GM23338 (cell line): Measurements from ENCODE around the gene ANAPC2. TPM values are rescaled to one million over a fixed set of nuclear protein-coding genes. Genes with fewer than 3 reads are reported as not detected.

Experiments used
- ATAC-seq: fragments of 200-7000 bp; cut with Tn5 transposase; 3 replicates; pipeline ENCODE4 v1.9.1; 2020
- DNase-seq: peaks from one replicate; pipeline ENCODE4 v3.0.0-alpha.2; 2015; ENCODE audit warnings: low spot score
- H2AFZ ChIP-seq: fragments of 200-600 bp; sonication (generic); 2 replicates; pipeline ENCODE4 v1.8.0; 2016; ENCODE audit warnings: antibody characterized with exemption, mild to moderate bottlenecking, moderate library complexity
- H3F3A ChIP-seq: fragments of 200-600 bp; sonication (generic); replicated peaks from 2 replicates; pipeline ENCODE4 v1.8.0; 2017; ENCODE audit warnings: antibody characterized with exemption, mixed run types, low read depth
- H3K27ac ChIP-seq: fragments of 200-600 bp; sonication (generic); 2 replicates; pipeline ENCODE4 v1.6.1; 2016; ENCODE audit warnings: low read depth
- H3K27me3 ChIP-seq: fragments of 200-600 bp; sonication (generic); 2 replicates; pipeline ENCODE4 v1.8.0; 2016; ENCODE audit warnings: mild to moderate bottlenecking, mixed run types, moderate library complexity; ENCODE audit not compliant: insufficient read depth
- H3K36me3 ChIP-seq: fragments of 200-600 bp; sonication (generic); 2 replicates; pipeline ENCODE4 v1.8.0; 2016; ENCODE audit warnings: mild to moderate bottlenecking; ENCODE audit not compliant: insufficient read depth
- H3K4me1 ChIP-seq: fragments of 200-600 bp; sonication (generic); 2 replicates; pipeline ENCODE4 v1.8.0; 2016; ENCODE audit warnings: mild to moderate bottlenecking, moderate library complexity; ENCODE audit not compliant: insufficient read depth
- H3K4me2 ChIP-seq: fragments of 200-600 bp; sonication (generic); 2 replicates; pipeline ENCODE4 v1.7.1; 2017; ENCODE audit warnings: mixed run types
- H3K4me3 ChIP-seq: fragments of 200-600 bp; sonication (generic); 2 replicates; pipeline ENCODE4 v1.6.1; 2016; ENCODE audit warnings: mixed run types
- H3K79me2 ChIP-seq: fragments of 200-600 bp; sonication (generic); replicated peaks from 2 replicates; pipeline ENCODE4 v1.8.0; 2017; ENCODE audit warnings: mild to moderate bottlenecking; ENCODE audit not compliant: insufficient read depth
- H3K9me2 ChIP-seq: fragments of 200-600 bp; sonication (generic); 2 replicates; pipeline ENCODE4 v1.8.0; 2017; ENCODE audit not compliant: insufficient read depth
- H4K20me1 ChIP-seq: fragments of 200-600 bp; sonication (generic); replicated peaks from 2 replicates; pipeline ENCODE4 v1.8.0; 2017; ENCODE audit warnings: mild to moderate bottlenecking; ENCODE audit not compliant: insufficient read depth
- H3K27ac Mint-ChIP-seq: 2 replicates; pipeline ENCODE4 v1.8.0; 2020; ENCODE audit warnings: inconsistent platforms, mild to moderate bottlenecking, moderate library complexity, mixed read lengths
- H3K27me3 Mint-ChIP-seq: 3 replicates; pipeline ENCODE4 v1.8.0; 2022; ENCODE audit warnings: low read depth, mild to moderate bottlenecking, moderate library complexity, mixed read lengths, inconsistent platforms; ENCODE audit not compliant: insufficient read depth, poor library complexity
- H3K36me3 Mint-ChIP-seq: 3 replicates; pipeline ENCODE4 v1.8.0; 2021; ENCODE audit warnings: low read depth, mild to moderate bottlenecking, inconsistent platforms, moderate library complexity, mixed read lengths
- H3K4me1 Mint-ChIP-seq: 3 replicates; pipeline ENCODE4 v1.8.0; 2020; ENCODE audit warnings: mild to moderate bottlenecking, inconsistent platforms, mixed read lengths
- H3K4me3 Mint-ChIP-seq: 3 replicates; pipeline ENCODE4 v1.8.0; 2021; ENCODE audit warnings: moderate library complexity, mild to moderate bottlenecking, inconsistent platforms, mixed read lengths
- H3K9me3 Mint-ChIP-seq: 3 replicates; pipeline ENCODE4 v1.8.0; 2020; ENCODE audit warnings: moderate library complexity, mild to moderate bottlenecking, inconsistent platforms, mixed read lengths
- CTCF ChIP-seq, 2 experiments: fragments of 200-600 bp in 1 of 2; sonication (generic) in 1 of 2; conservative IDR thresholded peaks; 2 replicates each; pipeline versions ENCODE4 v1.5.1 to v1.6.1; 2016 to 2017; ENCODE audit warnings: antibody characterized with exemption in 2 of 2, low read depth in 2 of 2, mild to moderate bottlenecking in 2 of 2, moderate library complexity in 1 of 2
- ETS1 ChIP-seq: IDR thresholded peaks from 2 replicates; pipeline ENCODE4 v1.6.1; 2016; ENCODE audit warnings: antibody characterized with exemption
- EZH2phosphoT487 ChIP-seq: fragments of 200-600 bp; sonication (generic); IDR thresholded peaks from one replicate; pipeline ENCODE4 v1.8.1; 2018; ENCODE audit warnings: antibody characterized with exemption; ENCODE audit not compliant: unreplicated experiment
- POLR2AphosphoS5 ChIP-seq: IDR thresholded peaks from 2 replicates; pipeline ENCODE4 v1.6.1; 2016; ENCODE audit warnings: antibody characterized with exemption, low read depth
- REST ChIP-seq: IDR thresholded peaks from one replicate; pipeline ENCODE4 v1.6.1; 2018; ENCODE audit warnings: antibody characterized with exemption; ENCODE audit not compliant: unreplicated experiment
- STAT1 ChIP-seq: IDR thresholded peaks from one replicate; pipeline ENCODE4 v1.6.1; 2016; ENCODE audit warnings: antibody characterized with exemption; ENCODE audit not compliant: unreplicated experiment
- ZNF331 ChIP-seq: fragments of 250-450 bp; sonication (Bioruptor Pico); IDR thresholded peaks from 2 replicates; pipeline ENCODE4 v1.5.0; 2020; ENCODE audit warnings: low read depth, mild to moderate bottlenecking, moderate library complexity
- ZNF462 ChIP-seq: fragments of 250-450 bp; sonication (Bioruptor Pico); IDR thresholded peaks from 2 replicates; pipeline ENCODE4 v1.5.0; 2020; ENCODE audit warnings: mild to moderate bottlenecking, moderate library complexity
- polyA plus RNA-seq: library from polyadenylated mRNA; unstranded; fragments of >200 nt; fragmentation: Nextera tagmentation; extraction: Ambion mirVana; gene quantifications from 2 replicates; pipeline ENCODE4 v1.2.1, GENCODE V29; 2016
- total RNA-seq: library from RNA; depleted of rRNA; stranded (reverse); fragments of >200 nt; shearing (Covaris generic); gene quantifications from 2 replicates; pipeline ENCODE4 v1.2.3, GENCODE V29; 2014

The ANAPC2 gene
- total and polyA plus RNA-seq, 2 experiments from 2014 or later = 16.4 to 42.9 TPM

- Histone ChIP-seq H3K9me2 (no peaks in the 10 kb centered on the region), H3K36me3 (no peaks in the 10 kb centered on the region), H3K27ac (no peak overlapping the region), H3K4me3 (no peak overlapping the region), H3K4me2 (no peak overlapping the region), H3K79me2 (peaks cover 36% of the 10 kb centered on the region), H3F3A (no peaks in the 10 kb centered on the region), H3K27me3 (no peaks in the 10 kb centered on the region), H2AFZ (no peak overlapping the region), H4K20me1 (no peaks in the 10 kb centered on the region; the same call in 1 of the 2 replicates), H3K4me1 (peaks cover 6% of the 10 kb centered on the region)
- H3K27me3 Mint-ChIP-seq = peaks cover 8% of the 10 kb centered on the region
- H3K36me3 Mint-ChIP-seq = peaks cover 5% of the 10 kb centered on the region
- DNase-seq (no peak), ATAC-seq (no peak)
- TF ChIP-seq ZNF462 (CRISPR knock-in tag) = no peak
- TF ChIP-seq CTCF (conservative IDR thresholded peaks at IDR 0.05; ENCODE audit: low read depth in 2 of 2) = no peak
- TF ChIP-seq POLR2AphosphoS5 = no peak
- no peak for TF ChIP-seq STAT1
- no peak for TF ChIP-seq EZH2phosphoT487
- no peak for TF ChIP-seq ZNF331 (CRISPR knock-in tag)
- no peak for TF ChIP-seq REST
- no peak for TF ChIP-seq ETS1
- H3K9me3 Mint-ChIP-seq = no peaks in the 10 kb centered on the region; the same call in 2 of the 3 replicates
- no peak overlapping the region for H3K4me3 Mint-ChIP-seq
- H3K27ac Mint-ChIP-seq = no peak overlapping the region
- peaks cover 13% of the 10 kb centered on the region for H3K4me1 Mint-ChIP-seq
These were observed 4.5 kb upstream of the ANAPC2 start for GRCh38 chr9:137192859-137193258.
